GM19328 (cell line): ENCODE measurements around the gene BPIFB4.

Experiments used
- ATAC-seq: cut with Tn5 transposase; IDR thresholded peaks from one replicate; pipeline ENCODE4 v1.9.1; 2021; ENCODE audit warnings: mild to moderate bottlenecking, moderate library complexity; ENCODE audit not compliant: unreplicated experiment

The BPIFB4 gene

GRCh38 chr20:33059741-33060390 lies 19.6 kb upstream of the BPIFB4 start:
- no peak for ATAC-seq

GRCh38 chr20:33061658-33062028 lies 17.8 kb upstream of the BPIFB4 start:
- no peak for ATAC-seq

GRCh38 chr20:33062105-33062824 lies 17.2 kb upstream of the BPIFB4 start:
- ATAC-seq = no peak

GRCh38 chr20:33062825-33063149 lies 16.7 kb upstream of the BPIFB4 start:
- no peak for ATAC-seq

GRCh38 chr20:33063271-33063670 lies 16.2 kb upstream of the BPIFB4 start:
- no peak for ATAC-seq

- ATAC-seq = no peak
Measured at GRCh38 chr20:33064572-33065287, 14.7 kb upstream of the BPIFB4 start.

GRCh38 chr20:33065785-33066184 lies 13.7 kb upstream of the BPIFB4 start:
- no peak for ATAC-seq

- no peak for ATAC-seq
Measured at GRCh38 chr20:33067806-33068205, 11.6 kb upstream of the BPIFB4 start.

- ATAC-seq = no peak
Measured at GRCh38 chr20:33068251-33068939, 11.0 kb upstream of the BPIFB4 start.

- ATAC-seq = no peak
Measured at GRCh38 chr20:33069673-33070072, 9.8 kb upstream of the BPIFB4 start.

- no peak for ATAC-seq
Measured at GRCh38 chr20:33070111-33071053, 9.1 kb upstream of the BPIFB4 start.

GRCh38 chr20:33071198-33071597 lies 8.2 kb upstream of the BPIFB4 start:
- no peak for ATAC-seq

GRCh38 chr20:33072362-33072761 lies 7.1 kb upstream of the BPIFB4 start:
- ATAC-seq = no peak

- ATAC-seq = no peak
Measured at GRCh38 chr20:33072813-33073212, 6.6 kb upstream of the BPIFB4 start.

- ATAC-seq = no peak
Measured at GRCh38 chr20:33074675-33075074, 4.8 kb upstream of the BPIFB4 start.

- no peak for ATAC-seq
Measured at GRCh38 chr20:33075281-33075680, 4.2 kb upstream of the BPIFB4 start.

GRCh38 chr20:33076662-33077372 lies 2.6 kb upstream of the BPIFB4 start:
- ATAC-seq = no peak

- no peak for ATAC-seq
Measured at GRCh38 chr20:33081411-33082154, 2.1 kb downstream of the BPIFB4 start.

- ATAC-seq = no peak
Measured at GRCh38 chr20:33082546-33082945, 3.1 kb downstream of the BPIFB4 start.
